RPMI8226 (cell line): ENCODE data around the gene ZNF778.

Experiments
- DNase-seq: peaks from one replicate; pipeline ENCODE4 v3.0.0-alpha.2; 2015

Gene ZNF778

DNA sequence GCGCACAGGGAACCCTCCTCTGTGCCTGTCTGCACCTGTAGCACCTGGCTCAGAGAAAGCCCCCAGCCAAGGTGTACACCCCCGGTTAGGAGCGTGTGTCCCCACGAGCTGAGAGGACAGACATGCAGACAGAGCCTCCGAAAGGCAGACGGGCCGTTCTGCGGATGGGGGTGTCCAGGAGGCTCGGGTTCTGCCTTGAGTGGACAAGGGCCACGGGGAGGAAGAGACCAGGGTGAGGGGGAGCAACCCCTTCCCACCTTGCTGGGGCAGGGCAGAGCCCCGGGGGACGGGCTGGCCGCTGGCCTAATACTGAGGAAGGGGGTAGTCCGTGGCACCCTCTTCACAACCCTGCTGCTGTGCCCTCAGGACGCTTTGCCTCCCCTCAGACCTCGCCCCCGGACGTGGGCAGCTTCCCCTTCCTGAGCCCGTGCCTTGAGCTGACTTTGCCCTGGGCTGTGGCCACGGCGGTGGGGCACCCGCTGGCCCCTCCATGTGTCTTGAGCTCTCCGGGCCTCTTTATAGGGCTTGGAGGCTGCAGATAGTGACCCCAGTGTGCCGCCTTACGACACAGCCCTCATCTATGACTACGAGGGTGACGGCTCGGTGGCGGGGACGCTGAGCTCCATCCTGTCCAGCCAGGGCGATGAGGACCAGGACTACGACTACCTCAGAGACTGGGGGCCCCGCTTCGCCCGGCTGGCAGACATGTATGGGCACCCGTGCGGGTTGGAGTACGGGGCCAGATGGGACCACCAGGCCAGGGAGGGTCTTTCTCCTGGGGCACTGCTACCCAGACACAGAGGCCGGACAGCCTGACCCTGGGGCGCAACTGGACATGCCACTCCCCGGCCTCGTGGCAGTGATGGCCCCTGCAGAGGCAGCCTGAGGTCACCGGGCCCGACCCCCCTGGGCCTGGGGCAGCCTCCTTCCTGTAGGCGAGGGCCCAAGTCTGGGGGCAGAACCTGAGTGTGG lies 22.9 kb upstream of the ZNF778 start:
- no peak for DNase-seq

DNA sequence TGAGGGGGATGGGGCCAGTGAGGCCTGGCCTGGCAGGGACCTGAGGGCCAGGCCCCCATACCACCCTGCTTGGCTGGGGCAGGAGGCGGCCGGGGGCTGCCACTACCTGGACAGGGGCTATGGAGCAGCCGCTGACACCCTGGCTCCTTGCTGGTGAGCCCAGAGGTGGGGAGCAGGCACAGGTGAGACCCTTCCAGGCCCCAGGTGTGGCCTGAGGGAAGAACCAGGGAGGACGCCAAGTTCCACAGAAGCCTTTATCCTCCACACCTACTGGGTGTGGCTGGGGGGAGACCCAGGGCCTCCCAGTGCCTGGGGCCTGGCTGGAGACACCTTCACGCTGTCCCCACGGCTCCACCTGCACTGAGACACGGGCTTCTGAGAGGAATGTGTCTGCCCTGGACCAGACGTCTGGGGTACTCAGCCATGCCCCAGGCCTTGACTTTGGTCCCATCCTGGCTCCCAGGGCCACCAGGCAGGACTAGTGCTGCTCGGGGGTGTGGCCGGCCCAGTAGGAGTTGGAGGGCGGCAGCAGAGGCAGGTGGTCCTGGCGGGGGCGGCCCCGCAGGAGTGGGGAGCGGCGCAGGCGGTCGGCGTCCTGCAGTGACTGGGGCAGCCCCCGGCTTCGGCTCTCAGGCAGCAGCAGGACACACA lies 21.9 kb upstream of the ZNF778 start:
- no peak for DNase-seq

DNA sequence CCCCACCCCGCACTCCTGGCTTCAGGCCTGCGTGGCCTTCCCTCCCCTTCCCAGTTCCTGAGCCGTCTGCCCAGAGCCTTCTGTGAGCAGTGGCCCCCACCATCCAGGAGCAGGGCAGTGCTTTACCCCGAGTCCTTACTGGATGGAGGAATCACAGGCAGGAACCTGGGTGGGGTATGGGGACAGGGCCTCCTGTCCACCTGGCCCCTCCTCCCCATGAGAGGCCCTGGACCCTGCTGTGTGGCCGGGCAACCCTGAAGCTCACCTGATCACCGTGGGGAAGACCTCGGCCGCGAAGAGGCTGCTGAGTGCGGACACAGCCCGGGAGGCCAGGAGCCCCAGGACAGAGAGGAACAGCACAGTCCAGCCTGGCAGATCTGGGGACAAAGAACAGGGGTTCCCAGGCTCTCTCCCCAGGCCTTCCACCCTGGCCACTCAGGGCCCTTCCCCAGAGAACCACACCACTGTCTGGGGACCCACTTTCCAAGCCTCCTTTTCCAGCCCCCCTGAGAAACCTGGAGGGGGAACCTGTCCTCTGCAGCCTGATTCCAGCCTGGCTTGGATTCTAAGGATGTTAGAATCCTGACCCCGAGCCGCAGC lies 20.4 kb upstream of the ZNF778 start:
- DNase-seq = no peak

DNA sequence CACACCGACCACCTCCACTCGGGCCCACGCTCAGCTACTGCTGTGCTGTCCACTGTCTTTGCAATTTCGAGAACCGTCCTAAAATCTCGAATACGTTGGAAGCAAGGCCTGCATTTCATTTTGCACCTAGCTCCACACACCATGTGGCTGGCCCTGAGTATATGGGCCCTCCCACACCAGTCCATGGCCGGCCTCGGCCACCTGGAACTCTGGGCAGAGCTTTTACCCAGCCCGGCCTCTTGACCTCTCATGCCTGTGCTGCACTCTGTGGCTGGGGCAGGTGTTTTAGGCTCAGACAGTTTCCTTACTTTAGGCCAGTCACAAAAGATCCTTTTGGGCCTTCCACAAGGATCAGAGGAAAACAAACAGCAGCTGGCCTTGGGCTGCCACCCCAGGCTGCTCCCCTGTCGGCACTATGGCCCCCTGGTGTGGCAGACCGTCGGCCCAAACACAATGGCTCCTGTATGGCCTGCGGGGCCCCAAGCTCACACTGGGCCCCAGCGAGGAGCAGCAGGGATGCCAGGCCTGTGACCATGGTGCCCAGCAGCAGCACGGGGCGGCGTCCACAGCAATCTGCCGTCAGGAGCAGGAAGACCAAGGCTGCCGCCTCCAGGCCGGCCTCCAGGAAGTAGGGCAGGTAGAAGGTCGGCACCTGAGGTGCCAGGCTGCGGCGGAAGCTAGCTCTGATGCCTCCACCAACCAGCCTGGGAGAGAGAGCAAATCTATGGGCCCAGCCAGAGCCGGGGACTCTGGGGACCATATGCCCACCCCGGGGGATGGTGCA lies 19.7 kb upstream of the ZNF778 start:
- DNase-seq = no peak

DNA sequence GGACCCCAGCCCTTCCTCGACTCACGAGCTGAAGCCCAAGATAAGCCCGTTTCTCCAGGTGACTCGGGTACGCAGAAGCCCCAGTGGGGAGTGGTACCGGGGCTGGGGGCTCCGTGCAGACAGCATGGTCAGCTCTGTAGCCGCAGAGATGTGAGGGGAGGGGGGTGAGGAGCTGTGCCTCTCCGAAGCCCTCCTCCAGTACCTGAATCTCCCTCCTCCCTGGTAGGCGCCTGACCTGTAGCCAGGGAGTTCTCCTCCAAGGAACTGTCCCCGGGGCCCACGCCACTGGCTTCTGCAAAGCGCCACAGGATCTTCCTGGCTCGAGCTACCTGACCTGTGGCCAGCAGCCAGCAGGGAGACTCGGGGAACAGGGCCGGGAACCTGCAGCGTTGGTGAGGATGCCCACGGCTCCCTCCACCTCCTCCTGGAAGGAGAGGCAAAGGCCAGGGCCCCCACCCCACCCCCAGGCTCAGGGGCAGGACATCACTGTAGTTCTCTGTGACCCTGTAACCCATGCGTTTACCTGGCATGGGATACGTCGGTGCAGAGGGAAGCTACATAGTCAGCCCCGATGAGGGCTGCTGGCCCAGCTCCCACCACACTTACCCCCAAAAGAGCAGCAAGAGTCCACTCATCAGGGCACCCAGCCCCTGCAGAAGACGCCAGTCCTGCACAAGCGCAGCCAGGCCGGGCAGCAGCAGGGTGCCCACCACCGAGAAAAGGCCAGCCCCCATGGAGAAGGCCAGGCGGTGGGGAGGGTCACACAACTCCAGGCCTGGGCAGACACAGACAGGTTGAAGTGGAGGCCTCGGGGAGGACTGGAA lies 18.9 kb upstream of the ZNF778 start:
- no peak for DNase-seq

DNA sequence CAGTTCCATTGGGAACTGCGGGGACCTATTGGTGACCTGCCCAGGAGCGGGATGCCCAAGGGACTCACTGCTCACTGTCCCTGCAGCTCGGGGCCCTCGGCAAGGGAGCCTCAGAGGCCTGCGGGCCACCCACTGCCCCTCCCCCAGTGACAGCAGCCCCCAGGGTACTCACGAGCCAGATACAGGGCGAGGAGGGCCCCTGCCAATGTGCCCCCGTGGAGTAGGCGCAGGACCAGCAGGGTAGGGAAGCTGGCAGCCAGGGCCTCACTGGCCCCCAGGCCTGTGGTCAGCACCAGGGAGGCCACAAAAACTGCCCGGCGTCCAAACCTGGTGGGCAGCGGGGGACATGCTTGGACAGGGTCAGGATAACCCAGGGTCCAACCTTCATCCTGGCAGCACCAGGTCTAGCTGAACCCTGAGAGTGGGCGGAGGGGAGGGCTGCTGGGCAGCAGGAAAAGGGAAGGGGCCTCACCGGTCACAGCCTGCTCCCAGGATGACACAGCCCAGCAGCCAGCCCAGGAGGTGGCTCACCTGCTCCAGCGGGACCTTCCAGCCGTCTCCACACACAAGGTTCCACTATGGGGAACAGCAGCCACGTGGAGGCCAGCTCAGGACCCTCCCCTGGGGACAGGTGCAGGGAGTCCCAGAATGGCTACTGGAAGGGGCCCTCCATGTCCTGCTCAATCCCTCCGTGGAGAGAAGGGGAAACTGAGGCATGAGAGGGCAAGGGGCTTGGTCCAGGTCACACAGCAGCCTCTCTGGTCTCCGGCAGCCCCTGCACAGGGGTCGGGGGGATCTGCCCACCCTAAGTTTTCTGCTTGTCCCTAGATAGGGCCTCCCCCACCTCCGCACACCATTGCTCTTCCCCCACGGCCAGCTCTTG lies 18.0 kb upstream of the ZNF778 start:
- no peak for DNase-seq

DNA sequence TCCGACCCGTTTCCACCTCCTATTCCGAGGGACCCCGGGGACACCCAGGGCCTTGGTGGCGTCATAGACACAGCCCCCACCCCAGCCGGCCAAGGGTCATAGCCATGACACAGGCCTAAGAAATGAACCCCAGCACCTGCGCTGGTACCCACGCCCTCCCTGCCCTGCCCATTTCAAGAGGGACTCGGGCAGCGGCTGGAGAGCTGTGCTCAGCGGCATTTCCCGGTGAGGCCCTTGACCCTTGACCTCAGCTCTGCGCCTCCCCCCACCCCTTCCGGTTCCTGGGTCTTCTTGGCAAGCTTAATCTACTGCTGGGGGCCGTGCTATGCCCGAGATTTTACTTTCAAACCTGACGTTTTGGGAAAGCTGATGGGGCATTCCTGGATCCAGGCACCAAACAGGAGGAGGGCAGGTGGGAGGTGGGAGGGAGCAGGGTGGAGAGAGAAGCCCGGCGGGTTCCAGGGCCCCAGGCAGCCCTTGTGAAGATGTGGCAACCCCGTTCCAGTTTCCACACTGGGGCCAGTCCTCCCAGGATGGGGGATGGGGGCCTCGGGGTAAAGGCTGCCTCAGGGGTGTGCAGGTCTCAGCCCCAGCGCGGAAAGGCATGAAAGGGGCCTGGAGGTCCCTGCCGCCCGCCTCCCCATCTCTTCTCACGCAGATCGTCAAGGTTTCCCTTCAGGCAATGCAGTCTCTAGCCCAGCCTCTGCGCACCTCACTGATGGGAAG lies 17.2 kb upstream of the ZNF778 start, which contains the start of gene SLC22A31:
TSS of gene SLC22A31 (minus strand) at position 414 of the 726 bp plus-strand sequence. CDS start at position 378, 36 bp downstream.
- peak; percentile 60 for DNase-seq

DNA sequence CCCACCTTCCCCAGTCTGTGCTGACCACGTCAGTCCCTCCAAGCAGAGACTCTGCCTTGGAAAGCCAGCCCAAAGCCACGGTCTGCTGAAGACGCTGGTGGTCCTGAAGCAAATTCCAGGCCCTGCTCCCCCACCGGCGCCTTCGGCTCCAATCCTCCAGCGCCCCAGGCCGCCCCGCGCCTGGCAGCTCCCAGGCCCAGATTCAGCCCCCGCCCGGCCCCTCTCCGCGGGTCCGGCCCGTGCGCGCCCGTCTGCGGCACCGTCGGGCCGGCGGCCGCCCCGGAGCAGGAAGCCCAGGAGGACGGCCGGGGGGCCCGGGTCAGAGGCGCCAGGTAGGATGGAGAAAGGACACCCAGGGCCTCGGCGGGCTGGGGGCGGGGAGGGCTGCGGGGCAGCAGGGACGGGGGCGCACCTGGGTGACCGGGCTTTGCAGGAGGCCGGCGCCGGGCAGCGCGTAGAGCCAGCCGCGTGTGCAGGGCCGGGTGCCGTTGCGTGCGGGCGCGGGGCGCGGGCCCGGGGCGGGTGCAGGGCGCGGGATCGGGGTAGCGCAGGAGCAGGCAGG lies 16.6 kb upstream of the ZNF778 start:
- peak; percentile 20 for DNase-seq

DNA sequence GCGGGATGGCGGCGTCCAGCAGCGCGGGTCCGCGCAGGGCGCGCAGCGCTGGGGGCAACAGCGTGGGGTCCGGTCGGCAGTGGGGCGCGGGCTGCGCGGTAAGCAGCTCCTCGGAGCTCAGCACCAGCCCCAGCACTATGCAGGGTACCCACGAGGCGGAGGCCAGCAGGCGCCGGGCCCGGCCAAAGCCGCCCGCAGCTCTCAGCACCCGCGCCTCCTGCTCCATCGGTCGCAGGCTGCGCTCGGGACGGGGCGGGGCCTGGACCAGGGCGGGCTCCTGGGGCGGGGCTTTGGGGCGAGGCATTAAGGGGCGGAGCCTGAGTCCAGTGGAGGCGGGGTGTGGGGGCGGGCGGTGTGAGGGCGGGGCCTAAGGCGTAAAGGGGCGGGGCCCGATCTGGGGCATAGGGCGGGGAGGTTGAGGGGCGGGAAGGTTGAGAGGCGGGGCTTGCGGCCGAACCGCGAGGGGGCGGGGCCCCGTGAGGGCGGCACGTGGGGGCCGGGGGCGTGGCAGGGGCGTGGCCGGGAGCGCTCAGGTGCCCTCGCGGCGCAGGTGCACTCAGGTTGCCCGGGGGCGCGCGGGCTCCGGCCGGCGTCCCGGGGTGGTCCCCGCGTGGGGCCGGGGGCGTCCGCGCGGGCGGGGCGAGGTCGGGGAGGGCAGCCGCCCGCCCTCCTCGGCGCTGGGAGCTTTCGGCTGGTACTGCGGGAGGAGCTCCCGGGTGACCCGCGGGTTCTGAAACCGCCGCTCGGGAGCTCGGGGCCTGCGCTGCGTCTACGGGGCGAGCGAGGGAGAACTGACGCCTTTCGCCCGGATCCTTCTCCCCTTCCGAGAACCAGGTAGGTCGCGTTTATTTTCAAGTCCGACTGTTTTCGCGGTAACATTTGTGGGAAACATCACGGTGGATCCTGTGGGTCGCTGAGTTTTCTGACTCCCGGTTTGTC lies 15.8 kb upstream of the ZNF778 start:
- DNase-seq = peak; percentile 85

DNA sequence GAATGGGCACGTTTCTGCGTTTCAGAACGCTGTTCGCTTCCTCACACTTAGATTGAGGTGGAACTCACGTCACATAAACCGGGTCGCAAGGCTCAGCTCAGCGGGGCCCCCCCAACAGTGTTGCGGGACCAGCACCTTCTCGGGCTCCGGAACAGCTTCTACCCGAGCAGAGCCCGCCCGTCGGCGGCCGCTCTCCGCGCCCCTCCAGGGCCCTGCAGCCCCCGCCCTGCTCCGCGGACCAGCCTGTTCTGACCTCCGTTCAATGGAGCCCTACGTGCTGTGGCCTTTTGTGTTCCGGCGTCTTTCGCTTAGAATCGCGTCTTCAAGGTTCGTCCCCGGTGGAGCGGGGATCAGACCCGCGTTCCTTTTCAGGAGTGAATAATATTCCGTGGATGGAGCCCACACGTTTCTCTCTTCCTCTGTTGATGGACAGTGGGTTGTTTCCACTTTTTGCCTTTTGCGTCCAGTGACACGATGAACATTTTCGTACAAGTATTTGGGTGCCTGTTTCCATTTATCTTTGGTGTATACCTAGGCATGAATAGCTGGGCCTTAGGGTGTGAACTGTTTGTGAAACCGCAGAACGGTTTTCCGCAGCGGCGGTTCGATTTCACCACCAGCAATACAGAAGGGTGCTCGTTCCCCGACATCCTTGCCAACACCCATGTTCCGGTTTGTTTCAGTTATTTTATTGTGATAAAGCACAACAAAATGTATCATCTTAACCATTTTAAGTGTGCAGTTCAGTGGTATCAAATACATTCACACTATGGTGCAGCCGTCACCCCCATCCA lies 14.9 kb upstream of the ZNF778 start:
- DNase-seq = no peak

DNA sequence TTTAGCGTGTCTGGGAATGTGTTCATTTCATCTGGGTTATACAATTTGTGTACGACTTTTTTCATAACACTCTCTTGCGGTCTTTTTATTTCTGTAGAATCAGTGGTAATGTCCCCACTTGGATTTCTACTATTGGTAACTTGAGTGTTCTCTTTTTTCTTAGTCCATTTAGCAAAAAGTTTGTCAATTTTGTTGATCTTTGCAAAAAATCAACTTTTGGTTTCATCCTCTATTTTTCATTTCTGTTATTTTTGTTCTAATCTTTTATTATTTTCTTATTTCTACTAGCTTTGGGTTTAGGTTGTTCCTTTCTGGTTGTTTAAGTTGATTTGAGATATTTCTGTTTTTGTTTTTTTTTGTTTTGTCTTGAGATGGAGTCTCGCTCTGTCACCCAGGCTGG lies 9.5 kb upstream of the ZNF778 start:
- DNase-seq = no peak

DNA sequence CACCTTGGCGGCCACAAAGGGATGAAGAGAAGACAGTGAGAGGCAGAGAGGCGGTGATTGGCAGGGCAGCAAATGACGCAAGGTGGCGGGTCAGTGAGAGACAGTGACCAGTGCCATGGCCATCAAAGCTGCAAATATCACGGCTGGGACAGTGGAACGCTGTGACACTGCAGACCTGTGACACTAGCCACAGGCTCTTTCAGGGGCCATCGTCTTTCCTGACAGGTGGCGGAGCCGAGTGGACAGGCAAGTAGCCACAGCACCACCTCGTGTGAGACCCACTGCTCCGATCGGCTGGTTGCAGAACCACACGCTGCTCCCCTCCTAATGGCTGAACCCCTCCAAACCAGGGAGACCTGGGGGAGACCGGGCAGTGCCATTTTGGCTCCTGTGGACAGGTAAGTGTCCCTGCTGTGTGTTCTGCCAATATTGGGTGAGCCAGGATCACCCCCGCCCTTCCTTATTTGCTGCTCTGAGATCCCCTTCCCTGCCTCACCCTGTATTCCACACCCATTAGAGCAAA lies 7.9 kb upstream of the ZNF778 start:
- no peak for DNase-seq

DNA sequence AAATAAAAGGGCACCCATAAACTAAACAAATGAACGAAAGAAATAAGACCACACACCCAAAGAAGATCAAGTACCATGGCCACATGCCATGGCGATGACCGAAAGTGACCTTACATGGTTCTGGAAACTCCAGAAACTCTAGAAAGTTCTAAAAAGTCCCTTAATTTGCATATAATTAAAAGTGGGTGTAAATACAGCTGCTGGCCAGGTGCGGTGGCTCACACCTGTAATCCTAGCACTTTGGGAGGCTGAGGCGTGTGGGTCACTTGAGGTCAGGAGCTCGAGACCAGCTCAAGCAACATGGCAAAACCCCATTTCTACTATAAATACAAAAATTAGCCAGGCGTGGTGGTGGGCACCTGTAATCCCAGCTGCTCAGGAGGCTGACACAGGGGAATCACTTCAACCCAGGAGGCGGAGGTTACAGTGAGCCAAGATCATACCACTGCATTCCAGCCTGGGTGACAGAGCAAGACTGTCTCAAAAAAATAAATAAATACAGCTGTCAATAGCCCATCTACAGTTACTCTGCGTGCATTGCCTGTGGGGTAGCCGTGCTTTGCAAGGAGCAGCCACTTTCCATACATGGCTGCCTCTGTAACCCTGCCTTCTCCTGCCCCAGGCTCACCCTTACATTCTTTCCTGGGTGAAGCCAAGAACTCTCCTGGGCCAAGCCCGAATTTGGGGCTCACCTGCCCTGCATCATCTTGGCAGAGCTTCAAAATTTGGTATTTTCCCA lies 7.2 kb upstream of the ZNF778 start:
- DNase-seq = no peak

DNA sequence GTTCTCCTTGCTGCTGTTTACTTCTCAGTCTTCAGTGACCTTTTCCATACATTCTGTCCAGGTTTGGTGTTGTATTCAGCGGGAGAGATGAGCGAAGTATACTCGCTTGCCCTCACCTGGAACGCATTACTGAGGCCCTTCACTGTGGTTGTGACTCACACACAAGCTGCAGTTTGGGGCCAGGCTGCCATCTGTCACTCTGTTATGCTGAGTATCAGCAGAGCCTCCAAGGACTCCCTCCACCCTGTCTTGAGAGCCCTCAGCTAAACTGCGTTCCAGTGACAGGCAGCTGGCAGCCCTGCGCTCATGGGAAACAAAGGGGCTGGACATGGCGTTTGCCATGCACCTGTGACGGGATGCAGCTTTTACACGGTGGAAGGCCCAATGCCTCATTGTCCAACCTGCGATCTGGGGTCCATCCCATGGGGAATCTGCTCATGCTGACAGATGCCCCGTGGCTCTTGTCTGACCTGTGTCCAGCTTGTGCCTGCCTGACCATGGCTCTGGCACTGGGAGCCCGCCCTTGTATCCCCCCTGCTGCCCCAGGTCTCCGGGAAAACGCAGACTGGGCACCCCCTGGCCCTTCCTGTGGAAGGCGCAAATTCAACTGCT lies 6.5 kb upstream of the ZNF778 start:
- DNase-seq = peak; percentile 62

DNA sequence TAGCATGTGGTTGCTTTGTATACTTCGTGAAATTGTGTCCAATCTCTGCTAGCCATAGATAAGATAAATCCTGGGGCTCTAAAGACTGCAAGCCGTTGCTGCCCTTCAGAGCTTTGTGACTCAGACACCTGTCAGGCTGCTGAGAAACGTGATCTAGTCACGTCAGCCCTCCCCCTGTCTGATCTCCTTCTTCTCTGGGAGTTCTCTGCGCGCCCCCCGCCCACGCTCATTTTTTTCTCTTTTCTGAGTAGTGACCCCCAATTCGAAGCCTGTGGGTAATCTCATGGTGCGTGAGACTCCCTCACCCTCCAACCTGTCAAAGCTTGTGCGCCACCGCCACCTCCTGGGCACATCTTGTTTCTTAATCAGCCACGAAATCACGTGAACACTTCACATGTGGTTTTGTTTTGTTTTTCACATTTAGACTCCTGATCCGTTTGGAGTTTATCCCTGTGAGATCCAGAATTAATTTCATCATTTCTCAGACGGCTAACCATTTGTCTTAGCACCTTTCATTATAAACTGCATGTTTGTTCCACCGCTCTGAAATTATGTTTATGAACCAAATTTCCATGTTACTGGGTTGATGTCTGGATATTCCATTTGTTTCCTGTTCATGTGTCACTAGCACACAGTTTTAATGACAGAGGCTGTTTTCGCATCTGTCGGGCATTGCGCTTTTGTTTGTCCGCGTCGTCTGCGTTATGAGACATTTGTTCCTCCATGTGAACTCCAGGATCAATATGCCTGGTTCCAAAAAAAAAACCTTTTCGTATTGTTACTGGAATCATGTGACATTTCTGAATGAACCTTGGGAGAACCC lies 977 bp upstream of the ZNF778 start:
- peak; percentile 70 for DNase-seq

DNA sequence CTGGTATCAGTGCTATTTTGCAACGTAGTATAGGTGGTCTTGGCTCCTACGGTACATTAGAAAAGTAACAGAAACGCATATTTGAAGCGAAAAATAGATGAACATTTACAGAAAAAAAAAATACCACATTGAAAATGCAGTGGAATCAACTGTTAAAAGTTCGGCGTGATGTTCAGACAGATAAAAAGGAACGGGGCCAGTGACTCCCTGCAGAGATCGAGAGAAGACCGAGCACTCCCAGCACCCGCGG lies 440 bp upstream of the ZNF778 start:
- DNase-seq = no peak
